Cortex of kidney (tissue), 1 donor: Measurements from ENCODE around the gene PPP4R4.

Source experiments
- DNase-seq: peaks from one replicate; lab custom pipeline; 2025; lab: John Stamatoyannopoulos, UW

PPP4R4 gene

GRCh38 chr14:94306047-94306978 lies 132.2 kb downstream of the PPP4R4 start:
- no peak for DNase-seq

DNA sequence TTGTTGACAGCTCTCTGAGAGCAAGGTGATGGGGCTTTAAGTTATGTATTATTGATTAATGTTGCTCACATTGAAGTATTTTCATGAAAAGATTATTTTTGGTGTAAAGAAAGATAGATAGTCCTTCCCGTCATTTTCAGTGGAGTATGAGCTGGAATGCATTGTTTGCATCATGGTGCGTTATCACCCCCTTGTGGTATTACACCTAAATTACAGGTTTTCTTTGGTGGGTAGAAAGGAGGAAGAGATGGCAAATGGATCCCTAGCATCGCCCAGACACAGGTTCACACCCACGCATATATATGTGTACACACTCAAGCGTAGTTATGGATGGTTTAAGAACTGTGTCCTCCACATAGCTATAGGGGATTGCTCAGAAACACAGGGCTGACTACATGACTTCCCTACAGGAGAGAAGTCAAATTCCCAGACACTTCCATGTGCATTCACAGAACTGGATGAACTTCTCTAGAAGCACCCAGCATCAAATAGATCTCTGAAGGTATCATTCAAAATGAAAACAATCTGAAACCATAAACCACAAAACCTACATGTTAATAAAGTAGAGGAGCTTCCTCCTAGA lies 133.4 kb downstream of the PPP4R4 start:
- DNase-seq, result no peak

DNA sequence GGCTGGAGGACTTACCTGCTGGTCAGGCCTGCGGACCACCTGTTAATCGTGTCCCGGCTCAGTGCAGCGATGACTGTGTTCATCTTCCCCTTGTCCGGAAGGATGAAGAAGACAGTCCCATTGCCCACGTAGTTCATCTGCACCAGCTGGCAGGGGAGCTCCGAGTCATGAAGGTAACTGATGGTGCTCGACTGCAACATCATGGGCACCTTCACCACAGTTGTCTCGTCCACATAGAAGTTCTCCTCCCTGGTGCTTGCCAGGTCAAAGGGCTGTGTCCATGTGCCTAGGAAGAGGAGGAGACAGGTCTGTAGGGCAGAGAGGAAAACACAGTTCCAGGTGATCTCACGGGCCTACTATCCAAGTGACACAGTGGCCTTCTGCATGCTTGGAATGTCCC lies 135.6 kb downstream of the PPP4R4 start:
- DNase-seq, result no peak

GRCh38 chr14:94310248-94310647 lies 136.1 kb downstream of the PPP4R4 start:
- DNase-seq, result no peak

- DNase-seq, result no peak
Measured at GRCh38 chr14:94312481-94313246, 138.5 kb downstream of the PPP4R4 start.

DNA sequence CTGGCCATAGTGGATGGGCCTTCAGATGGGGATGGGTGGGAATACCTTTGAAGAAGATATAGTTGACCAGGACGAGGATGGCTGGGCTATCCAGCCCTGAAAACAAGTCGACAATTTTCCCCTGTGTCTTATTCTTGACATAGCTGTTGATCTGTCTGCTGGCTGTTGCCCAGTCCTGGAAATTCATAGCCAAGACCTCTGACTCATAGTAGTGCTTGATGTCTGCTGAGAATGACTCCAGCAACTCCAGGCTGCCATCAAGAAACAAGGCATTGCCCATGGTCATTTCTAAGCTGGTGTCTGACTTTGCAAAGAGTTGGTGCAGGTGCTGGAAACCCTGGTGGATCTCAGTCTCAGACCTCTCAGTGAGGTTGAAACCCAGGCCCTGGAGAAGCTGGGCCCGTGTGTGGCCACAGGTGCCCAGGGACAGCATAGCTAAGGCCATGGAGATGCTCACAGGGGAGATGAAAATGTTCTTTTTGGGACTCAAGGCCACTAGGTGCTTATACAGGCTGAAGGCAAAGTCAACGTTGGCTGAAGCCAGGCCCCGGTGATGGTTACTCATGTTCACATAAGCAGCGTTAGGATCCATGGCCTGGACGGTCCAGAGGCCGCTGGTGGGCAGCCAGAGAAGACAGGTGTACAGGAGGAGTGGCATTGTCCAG lies 140.0 kb downstream of the PPP4R4 start:
- no peak for DNase-seq

- no peak for DNase-seq
Measured at GRCh38 chr14:94314890-94315289, 140.8 kb downstream of the PPP4R4 start.

DNA sequence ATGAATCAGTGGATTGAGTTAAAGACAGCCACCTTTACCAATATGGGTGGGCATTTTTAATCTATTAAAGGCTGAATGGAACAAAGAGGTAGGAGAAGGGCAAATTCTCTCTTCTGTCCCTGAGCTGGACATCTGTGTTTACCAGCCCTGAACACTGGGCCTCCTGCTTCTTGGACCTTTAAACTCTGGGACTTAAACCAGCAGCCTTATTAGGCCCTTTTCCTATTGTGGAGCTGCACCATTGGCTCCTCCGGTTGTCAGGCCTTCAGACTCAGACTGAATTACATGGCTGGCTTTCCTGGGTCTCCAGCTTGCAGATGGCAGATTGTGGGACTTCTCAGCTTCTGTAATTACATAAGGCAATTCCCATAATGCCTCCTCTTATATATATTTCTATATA lies 142.6 kb downstream of the PPP4R4 start:
- no peak for DNase-seq

GRCh38 chr14:94317259-94317658 lies 143.1 kb downstream of the PPP4R4 start:
- DNase-seq, result no peak

GRCh38 chr14:94320243-94320642 lies 146.1 kb downstream of the PPP4R4 start:
- DNase-seq, result no peak

DNA sequence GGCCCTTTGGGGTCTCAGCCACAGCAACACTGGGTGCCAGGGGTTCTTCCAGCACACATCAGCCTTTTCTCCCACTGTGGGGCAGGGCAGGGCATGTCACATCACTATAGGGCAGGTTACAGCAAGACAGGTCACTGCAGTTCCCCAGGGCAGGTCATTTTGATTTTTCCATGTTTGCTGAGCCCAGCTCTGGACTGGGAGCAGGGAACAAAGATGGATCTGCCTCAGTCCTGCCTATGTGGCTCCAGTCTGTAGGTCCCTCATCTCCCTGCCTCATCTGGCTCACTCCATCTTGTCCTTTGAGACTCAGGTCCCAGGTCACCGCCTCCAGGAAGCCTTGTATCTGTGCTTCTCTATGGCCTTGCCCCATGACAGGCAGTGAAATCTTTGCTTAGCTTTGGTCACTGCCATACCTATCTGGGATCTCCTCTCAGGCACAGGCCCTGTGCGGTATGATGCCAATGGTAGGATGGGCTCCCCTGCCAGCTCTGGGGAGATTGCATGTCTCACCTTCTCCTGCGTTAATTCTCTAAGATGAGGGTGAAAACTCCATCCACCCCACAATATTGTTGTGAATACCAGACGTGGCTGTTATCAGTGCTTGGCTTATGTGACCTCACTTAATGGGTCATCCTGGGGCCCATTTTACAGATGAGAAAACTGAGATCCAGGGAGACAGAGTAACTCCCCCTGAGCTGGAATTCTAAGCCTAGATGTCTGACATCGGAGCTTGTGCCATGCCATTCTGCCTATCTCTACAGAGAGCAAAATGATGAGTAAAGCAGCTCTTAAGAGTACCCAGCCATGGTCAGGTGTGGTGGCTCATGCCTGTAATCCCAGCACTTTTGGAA lies 147.5 kb downstream of the PPP4R4 start:
- DNase-seq, result no peak

- DNase-seq, result no peak
Measured at GRCh38 chr14:94322648-94323570, 148.8 kb downstream of the PPP4R4 start, which contains the start of gene SERPINA6. Gene SERPINA6 (minus strand): TSS chr14:94323336. CDS start chr14:94314648, 8,688 bp downstream.

DNA sequence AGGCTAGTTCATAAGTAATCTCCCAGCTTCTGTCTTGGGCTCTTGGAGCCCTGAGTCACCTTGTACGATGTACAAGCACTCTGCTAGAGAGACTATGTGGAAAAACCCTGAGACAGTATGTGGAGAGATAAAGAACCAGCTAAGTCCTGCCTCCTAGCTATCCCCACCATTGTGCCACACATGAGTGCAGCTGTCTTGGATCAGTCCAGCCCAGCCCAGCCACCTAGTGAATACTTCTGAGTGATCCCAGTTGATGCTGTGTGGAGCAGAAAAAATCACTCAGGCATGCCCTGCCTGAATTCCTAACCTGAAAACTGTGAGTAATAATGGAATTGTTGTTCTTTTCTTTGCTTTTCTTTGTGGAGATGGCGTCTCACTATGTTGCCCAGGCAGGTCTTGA lies 154.1 kb downstream of the PPP4R4 start:
- no peak for DNase-seq
